Lower leg skin (tissue), 3 donors: Measurements from ENCODE around the gene CEACAM1.

Source experiments
- POLR2A ChIP-seq, 2 donors: fragments of 450-650 bp; IDR thresholded peaks; one replicate each; pipeline ENCODE4 v1.6.1; 2016 to 2017; ENCODE audit warnings: antibody characterized with exemption in 2 of 2, mild to moderate bottlenecking in 1 of 2, moderate library complexity in 1 of 2
- TF ChIP-seq, protein P1 (sequence below), 3 donors: fragments of 450-650 bp; IDR thresholded peaks; one replicate each; pipeline ENCODE4 v1.5.1; 2016; ENCODE audit warnings: antibody characterized with exemption in 3 of 3, mild to moderate bottlenecking in 3 of 3, moderate library complexity in 2 of 3

DNA sequence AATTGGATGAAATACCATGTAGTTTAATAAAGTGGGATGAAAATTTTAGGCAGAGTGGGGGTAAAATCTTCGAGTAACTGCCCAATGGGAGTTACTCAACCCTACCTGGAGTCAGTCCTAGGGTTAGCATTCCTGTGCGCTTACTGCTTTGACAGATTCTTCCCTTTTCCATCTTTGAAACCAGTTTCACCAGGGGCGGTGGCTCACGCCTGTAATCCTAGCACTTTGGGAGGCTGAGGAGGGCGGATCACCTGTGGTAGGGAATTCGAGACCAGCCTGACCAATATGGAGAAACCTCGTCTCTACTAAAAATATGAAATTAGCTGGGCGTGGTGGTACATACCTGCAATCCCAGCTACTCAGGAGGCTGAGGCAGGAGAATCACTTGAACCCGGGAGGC lies 48.5 kb downstream of the CEACAM1 start:
- TF ChIP-seq, protein P1, sequence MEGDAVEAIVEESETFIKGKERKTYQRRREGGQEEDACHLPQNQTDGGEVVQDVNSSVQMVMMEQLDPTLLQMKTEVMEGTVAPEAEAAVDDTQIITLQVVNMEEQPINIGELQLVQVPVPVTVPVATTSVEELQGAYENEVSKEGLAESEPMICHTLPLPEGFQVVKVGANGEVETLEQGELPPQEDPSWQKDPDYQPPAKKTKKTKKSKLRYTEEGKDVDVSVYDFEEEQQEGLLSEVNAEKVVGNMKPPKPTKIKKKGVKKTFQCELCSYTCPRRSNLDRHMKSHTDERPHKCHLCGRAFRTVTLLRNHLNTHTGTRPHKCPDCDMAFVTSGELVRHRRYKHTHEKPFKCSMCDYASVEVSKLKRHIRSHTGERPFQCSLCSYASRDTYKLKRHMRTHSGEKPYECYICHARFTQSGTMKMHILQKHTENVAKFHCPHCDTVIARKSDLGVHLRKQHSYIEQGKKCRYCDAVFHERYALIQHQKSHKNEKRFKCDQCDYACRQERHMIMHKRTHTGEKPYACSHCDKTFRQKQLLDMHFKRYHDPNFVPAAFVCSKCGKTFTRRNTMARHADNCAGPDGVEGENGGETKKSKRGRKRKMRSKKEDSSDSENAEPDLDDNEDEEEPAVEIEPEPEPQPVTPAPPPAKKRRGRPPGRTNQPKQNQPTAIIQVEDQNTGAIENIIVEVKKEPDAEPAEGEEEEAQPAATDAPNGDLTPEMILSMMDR (IDR thresholded peaks at IDR 0.05) = no peak
- no peak for TF ChIP-seq POLR2A (IDR thresholded peaks at IDR 0.05)
